Transverse colon (tissue), 4 donors: ENCODE measurements around the gene AGR3. TPM values are rescaled to one million over a fixed set of nuclear protein-coding genes. Genes with fewer than 3 reads are reported as not detected.

ENCODE experiments used
- DNase-seq: peaks from one replicate; pipeline ENCODE4 v3.0.0-alpha.2; 2019
- H3K27ac ChIP-seq, 4 donors: fragments of 200-600 bp; sonication (generic); 2 replicates each; pipeline ENCODE4 v1.5.1; 2016 to 2018; ENCODE audit warnings: inconsistent platforms in 4 of 4
- H3K27me3 ChIP-seq: fragments of 200-600 bp; sonication (generic); 2 replicates; pipeline ENCODE4 v1.5.1; 2017; ENCODE audit warnings: inconsistent platforms
- H3K36me3 ChIP-seq, 4 donors: fragments of 200-600 bp; sonication (generic); 2 replicates each; pipeline ENCODE4 v1.5.1; 2017 to 2019; ENCODE audit warnings: inconsistent platforms in 4 of 4
- H3K4me1 ChIP-seq, 4 donors: fragments of 200-600 bp; sonication (generic); 2 replicates each; pipeline ENCODE4 v1.5.1; 2017 to 2020; ENCODE audit warnings: inconsistent platforms in 4 of 4
- H3K4me3 ChIP-seq, 4 donors: fragments of 200-600 bp; sonication (generic); 1 replicate in 1 of 4; 2 replicates in 3 of 4; pipeline versions ENCODE4 v1.5.1 to v1.6.1; 2017 to 2019; ENCODE audit warnings: inconsistent platforms in 4 of 4
- H3K9me3 ChIP-seq, 2 donors: fragments of 200-600 bp; sonication (generic); 2 replicates each; pipeline ENCODE4 v1.5.1; 2017 to 2019; ENCODE audit warnings: inconsistent platforms in 2 of 2
- EP300 ChIP-seq: sonication (generic); formaldehyde crosslinking; IDR thresholded peaks from one replicate; pipeline ENCODE4 v1.6.1; 2017; ENCODE audit warnings: antibody characterized with exemption, low read depth
- POLR2A ChIP-seq: fragments of 450-650 bp; IDR thresholded peaks from one replicate; pipeline ENCODE4 v1.6.1; 2016; ENCODE audit warnings: antibody characterized with exemption, mild to moderate bottlenecking, moderate library complexity
- POLR2AphosphoS5 ChIP-seq, 3 donors: sonication (generic); formaldehyde crosslinking; IDR thresholded peaks; one replicate each; pipeline ENCODE4 v1.6.1; 2016; ENCODE audit warnings: antibody characterized with exemption in 3 of 3
- WGBS, 2 donors: methylation state at CpG; one replicate each; pipeline ENCODE4 v1.1.5; 2018; ENCODE audit warnings: low coverage in 1 of 2; 5-methylcytosine and 5-hydroxymethylcytosine counted together
- in situ Hi-C, 4 donors: fragments of 200-750 bp; cut with MboI; loops; one replicate each; pipeline versions ENCODE4 v1.15.0 to v1.15.1; 2017; ENCODE audit warnings: low sequenced_read_pairs in 3 of 4, low pct_ligation_motif_present in 1 of 4, low pct_unique_long_range_greater_than_20kb in 1 of 4
- intact Hi-C: fragments of 100-400 bp; cut with DNase I; formaldehyde crosslinking; loops from one replicate; pipeline ENCODE4 v1.15.1; 2023; ENCODE audit warnings: low total_unique reads
- total RNA-seq, 4 donors: library from RNA; depleted of rRNA; stranded (reverse); fragments of >200 nt; gene quantifications; one replicate each; pipeline ENCODE4 v1.1.0, GENCODE V29; 2016
- TF ChIP-seq, protein P1 (sequence below), 5 experiments: fragments of 200-600 bp in 3 of 5; fragments of 450-650 bp in 2 of 5; sonication (generic) in 3 of 5; IDR thresholded peaks; 1 replicate in 2 of 5; 2 replicates in 3 of 5; pipeline ENCODE4 v1.5.1; 2016 to 2017; ENCODE audit warnings: antibody characterized with exemption in 5 of 5, inconsistent platforms in 3 of 5, mild to moderate bottlenecking in 2 of 5, moderate library complexity in 1 of 5

The AGR3 gene
- total RNA-seq, 4 donors from 2014 or later = 65.1 to 216 (median 126) TPM

DNA sequence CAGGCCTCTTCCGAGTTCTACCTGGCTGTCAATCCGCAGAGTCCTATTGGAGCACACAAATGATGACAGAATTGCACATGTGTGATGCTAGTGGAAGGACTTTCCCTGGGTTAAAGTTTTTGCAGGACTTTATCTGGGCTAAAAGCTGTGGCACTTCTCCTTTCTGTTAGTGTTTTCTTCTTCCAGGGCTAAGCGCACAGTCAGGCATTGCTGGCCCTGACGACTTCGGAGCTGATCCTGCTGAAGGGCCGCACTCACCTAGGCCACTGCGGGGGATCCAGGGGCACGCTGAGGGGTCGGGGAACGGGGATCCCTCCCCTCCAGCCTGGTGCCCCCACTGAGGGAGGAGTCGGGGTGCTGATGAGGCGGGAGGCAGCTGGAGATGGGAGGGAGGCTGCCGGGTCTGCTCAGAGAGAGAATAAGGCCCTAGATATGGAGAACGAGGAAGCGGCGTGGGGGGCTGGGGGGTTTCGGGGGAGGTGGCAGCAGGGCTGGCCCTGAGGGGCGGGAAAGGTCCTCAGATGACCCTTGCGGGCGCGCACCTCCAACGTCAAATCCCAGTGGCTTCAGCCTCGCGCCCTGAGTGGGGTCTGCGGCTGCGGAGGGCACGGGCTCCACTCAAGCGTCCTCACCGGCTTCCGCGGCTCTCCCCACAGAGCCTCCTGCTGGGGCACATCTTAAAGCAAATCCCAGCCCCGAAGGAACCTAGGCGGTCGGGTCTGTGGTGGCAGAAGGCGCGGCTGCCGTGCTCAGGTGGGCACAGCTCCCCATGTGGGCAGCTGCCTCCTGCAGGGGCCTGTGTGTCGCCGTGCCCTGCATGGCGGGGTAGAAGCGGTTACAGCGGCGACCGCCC lies 30.9 kb downstream of the AGR3 start:
- TF ChIP-seq, protein P1, sequence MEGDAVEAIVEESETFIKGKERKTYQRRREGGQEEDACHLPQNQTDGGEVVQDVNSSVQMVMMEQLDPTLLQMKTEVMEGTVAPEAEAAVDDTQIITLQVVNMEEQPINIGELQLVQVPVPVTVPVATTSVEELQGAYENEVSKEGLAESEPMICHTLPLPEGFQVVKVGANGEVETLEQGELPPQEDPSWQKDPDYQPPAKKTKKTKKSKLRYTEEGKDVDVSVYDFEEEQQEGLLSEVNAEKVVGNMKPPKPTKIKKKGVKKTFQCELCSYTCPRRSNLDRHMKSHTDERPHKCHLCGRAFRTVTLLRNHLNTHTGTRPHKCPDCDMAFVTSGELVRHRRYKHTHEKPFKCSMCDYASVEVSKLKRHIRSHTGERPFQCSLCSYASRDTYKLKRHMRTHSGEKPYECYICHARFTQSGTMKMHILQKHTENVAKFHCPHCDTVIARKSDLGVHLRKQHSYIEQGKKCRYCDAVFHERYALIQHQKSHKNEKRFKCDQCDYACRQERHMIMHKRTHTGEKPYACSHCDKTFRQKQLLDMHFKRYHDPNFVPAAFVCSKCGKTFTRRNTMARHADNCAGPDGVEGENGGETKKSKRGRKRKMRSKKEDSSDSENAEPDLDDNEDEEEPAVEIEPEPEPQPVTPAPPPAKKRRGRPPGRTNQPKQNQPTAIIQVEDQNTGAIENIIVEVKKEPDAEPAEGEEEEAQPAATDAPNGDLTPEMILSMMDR (IDR thresholded peaks at IDR 0.05) = no peak
- TF ChIP-seq EP300 = no peak
- no peak for TF ChIP-seq POLR2AphosphoS5 (IDR thresholded peaks at IDR 0.05)
- TF ChIP-seq POLR2A = no peak
- Histone ChIP-seq H3K27ac (peak overlapping the region in 1 of 4 donors; percentile 6), H3K27me3 (no peaks in the 10 kb centered on the region), H3K4me1 (peaks cover 0 to 47% (median 12%) of the 10 kb centered on the region in 4 donors), H3K36me3 (no peaks in the 10 kb centered on the region), H3K9me3 (no peaks in the 10 kb centered on the region), H3K4me3 (no peak overlapping the region)
- 82 to 86% methylated on average over 8 to 44 of the region's 44 CpGs for WGBS, 2 donors
- intact Hi-C loops = no loop called here
- no peak for DNase-seq
- in situ Hi-C loops = no loop called here

DNA sequence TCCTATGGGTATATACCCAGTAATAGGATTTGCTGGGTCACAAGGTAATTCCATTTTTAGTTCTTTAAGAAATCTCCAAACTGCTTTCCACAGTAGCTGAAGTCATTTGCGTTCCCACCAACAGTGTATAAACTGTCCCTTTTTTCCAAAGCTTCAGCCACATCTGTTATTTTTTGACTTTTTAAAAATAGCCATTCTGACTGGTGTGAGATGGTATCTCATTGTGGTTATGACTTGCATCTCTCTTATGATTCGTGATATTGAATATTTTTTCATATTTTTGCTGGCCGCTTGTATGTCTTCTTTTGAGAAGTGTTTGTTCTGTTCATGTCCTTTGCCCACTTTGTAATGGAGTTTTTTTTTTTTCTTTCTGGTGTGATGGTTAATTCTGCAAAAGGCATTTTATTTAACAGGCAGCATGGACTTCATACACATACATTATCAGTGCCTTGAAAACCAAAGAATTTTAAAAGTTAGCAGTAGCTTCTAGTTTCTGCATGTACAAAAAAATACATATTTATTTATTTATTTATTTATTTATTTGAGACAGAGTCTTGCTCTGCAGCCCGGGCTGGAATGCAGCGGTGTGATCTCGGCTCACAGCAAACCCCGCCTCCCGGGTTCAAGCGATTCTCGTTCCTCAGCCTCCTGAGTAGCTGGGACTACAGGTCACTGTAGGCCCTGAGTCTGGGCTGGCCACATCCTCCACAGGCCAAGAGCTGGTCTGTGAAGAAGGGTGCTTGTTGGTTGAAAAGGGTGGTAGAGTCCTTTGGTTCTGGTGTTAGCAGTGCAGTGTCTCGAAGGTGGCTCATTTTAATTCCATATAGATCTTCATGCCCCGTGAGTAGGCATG lies 32.3 kb downstream of the AGR3 start:
- no peak for DNase-seq
- TF ChIP-seq EP300 (no peak), POLR2AphosphoS5 (IDR thresholded peaks at IDR 0.05) (no peak), POLR2A (no peak)
- TF ChIP-seq, protein P1 (IDR thresholded peaks at IDR 0.05) = no peak
- H3K27ac ChIP-seq = peak overlapping the region in 1 of 4 donors; percentile 6
- no peaks in the 10 kb centered on the region for H3K36me3 ChIP-seq
- intact Hi-C loops (no loop called here), in situ Hi-C loops (no loop called here)
- peaks cover 0 to 47% (median 12%) of the 10 kb centered on the region in 4 donors for H3K4me1 ChIP-seq
- H3K27me3 ChIP-seq = no peaks in the 10 kb centered on the region
- H3K4me3 ChIP-seq = no peak overlapping the region
- no peaks in the 10 kb centered on the region for H3K9me3 ChIP-seq
- WGBS, 2 donors = 86 to 88% methylated on average over 8 to 12 of the region's 12 CpGs

DNA sequence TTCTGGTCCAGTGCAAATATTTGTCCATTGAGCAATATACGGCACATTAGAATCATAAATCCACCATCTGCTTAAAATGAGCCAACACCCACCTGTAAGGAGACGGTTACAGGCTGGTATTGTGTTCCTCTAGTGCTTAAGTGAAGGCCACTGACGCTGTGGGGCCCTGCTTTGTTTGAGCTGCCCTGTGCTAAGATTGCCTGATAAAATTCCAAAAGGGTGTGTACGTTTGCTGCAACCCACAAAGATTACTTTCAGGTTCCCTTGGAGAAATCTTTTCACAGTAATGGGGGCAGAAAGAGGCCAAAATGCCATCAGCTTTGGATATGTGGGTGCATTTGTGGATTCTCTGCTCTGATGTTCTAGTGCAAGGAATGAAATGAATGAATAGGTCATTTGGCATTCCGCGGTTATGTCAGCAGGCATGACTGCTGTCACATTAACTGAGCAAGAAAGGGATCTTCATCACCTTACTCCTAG lies 34.4 kb downstream of the AGR3 start:
- Histone ChIP-seq H3K4me1 (peaks cover 0 to 45% (median 12%) of the 10 kb centered on the region in 4 donors), H3K4me3 (no peak overlapping the region), H3K27ac (peak overlapping the region; percentile 69 to 78 (median 72)), H3K36me3 (no peaks in the 10 kb centered on the region), H3K27me3 (no peaks in the 10 kb centered on the region), H3K9me3 (no peaks in the 10 kb centered on the region)
- 54 to 63% methylated on average over 3 to 6 of the region's 6 CpGs for WGBS, 2 donors
- intact Hi-C loops = no loop called here
- in situ Hi-C loops = no loop called here
- DNase-seq = peak; percentile 75
- TF ChIP-seq EP300 = peak; percentile 42
- TF ChIP-seq, protein P1 (IDR thresholded peaks at IDR 0.05) = no peak
- TF ChIP-seq POLR2AphosphoS5 (IDR thresholded peaks at IDR 0.05) = peak in 2 of 3 donors; percentile 43 to 46
- TF ChIP-seq POLR2A = no peak
